Skeletal muscle satellite cell (primary cell): ENCODE measurements around the gene MAGI1.
A peak's percentile ranks its signal among the peaks of the same experiment; 100 is the strongest.

Experiments
- H3K27me3 ChIP-seq: 2 replicates; pipeline ENCODE4 v1.7.0; 2013; ENCODE audit warnings: low read length; ENCODE audit not compliant: control insufficient read depth, insufficient read depth
- H3K36me3 ChIP-seq: 2 replicates; pipeline ENCODE4 v1.7.0; 2013; ENCODE audit warnings: mild to moderate bottlenecking, control low read depth, low read length; ENCODE audit not compliant: insufficient read depth
- H3K4me1 ChIP-seq: 2 replicates; pipeline ENCODE4 v1.7.0; 2013; ENCODE audit warnings: low read length; ENCODE audit not compliant: control insufficient read depth, insufficient read depth
- H3K4me2 ChIP-seq: 2 replicates; pipeline ENCODE4 v1.7.0; 2013; ENCODE audit warnings: mild to moderate bottlenecking, low read length
- H3K4me3 ChIP-seq: 2 replicates; pipeline ENCODE4 v1.7.0; 2013; ENCODE audit warnings: low read length
- H3K9ac ChIP-seq: 2 replicates; pipeline ENCODE4 v1.7.0; 2013; ENCODE audit warnings: mild to moderate bottlenecking, low read depth, low read length, moderate library complexity
- H3K9me3 ChIP-seq: replicated peaks from 2 replicates; pipeline ENCODE4 v1.7.0; 2013; ENCODE audit warnings: mild to moderate bottlenecking, control low read depth, low read length

The MAGI1 gene

GRCh38 chr3:65878831-65879230 is 159.9 kb downstream of the MAGI1 start:
- H3K9ac ChIP-seq = no peak overlapping the region
- peaks cover 10% of the 10 kb centered on the region for H3K4me1 ChIP-seq
- no peaks in the 10 kb centered on the region for H3K36me3 ChIP-seq
- H3K27me3 ChIP-seq = no peaks in the 10 kb centered on the region
- no peak overlapping the region for H3K4me3 ChIP-seq
- H3K4me2 ChIP-seq = no peak overlapping the region
- H3K9me3 ChIP-seq = no peaks in the 10 kb centered on the region

- Histone ChIP-seq H3K27me3 (no peaks in the 10 kb centered on the region), H3K9me3 (no peaks in the 10 kb centered on the region), H3K4me1 (no peaks in the 10 kb centered on the region), H3K4me2 (no peak overlapping the region), H3K9ac (no peak overlapping the region), H3K36me3 (no peaks in the 10 kb centered on the region), H3K4me3 (no peak overlapping the region)
Measured at GRCh38 chr3:65877160-65877559, 161.6 kb downstream of the MAGI1 start.

- no peak overlapping the region for H3K4me2 ChIP-seq
- no peaks in the 10 kb centered on the region for H3K36me3 ChIP-seq
- H3K9me3 ChIP-seq = no peaks in the 10 kb centered on the region
Measured at GRCh38 chr3:65876028-65876420, 162.7 kb downstream of the MAGI1 start.

GRCh38 chr3:65875393-65876027 is 163.2 kb downstream of the MAGI1 start:
- Histone ChIP-seq H3K9ac (no peak overlapping the region), H3K4me3 (no peak overlapping the region), H3K9me3 (no peaks in the 10 kb centered on the region), H3K36me3 (no peaks in the 10 kb centered on the region), H3K4me1 (peaks cover 5% of the 10 kb centered on the region), H3K27me3 (no peaks in the 10 kb centered on the region), H3K4me2 (no peak overlapping the region)

More at GRCh38 chr3:65876028-65876420, 162.7 kb downstream of the MAGI1 start:
- H3K27me3 ChIP-seq = no peaks in the 10 kb centered on the region
- H3K4me3 ChIP-seq = no peak overlapping the region
- no peak overlapping the region for H3K9ac ChIP-seq
- H3K4me1 ChIP-seq = peaks cover 5% of the 10 kb centered on the region

GRCh38 chr3:65873869-65874268 is 164.8 kb downstream of the MAGI1 start:
- Histone ChIP-seq H3K4me2 (no peak overlapping the region), H3K4me3 (no peak overlapping the region), H3K36me3 (no peaks in the 10 kb centered on the region), H3K27me3 (no peaks in the 10 kb centered on the region), H3K4me1 (peaks cover 5% of the 10 kb centered on the region), H3K9ac (no peak overlapping the region), H3K9me3 (no peaks in the 10 kb centered on the region)

- H3K9ac ChIP-seq = no peak overlapping the region
- no peaks in the 10 kb centered on the region for H3K9me3 ChIP-seq
- H3K36me3 ChIP-seq = no peaks in the 10 kb centered on the region
- H3K4me2 ChIP-seq = no peak overlapping the region
- H3K4me3 ChIP-seq = no peak overlapping the region
- peaks cover 5% of the 10 kb centered on the region for H3K4me1 ChIP-seq
- H3K27me3 ChIP-seq = no peaks in the 10 kb centered on the region
Measured at GRCh38 chr3:65873028-65873427, 165.7 kb downstream of the MAGI1 start.

GRCh38 chr3:65871305-65872141 is 167.2 kb downstream of the MAGI1 start:
- peak overlapping the region; percentile 11 for H3K4me2 ChIP-seq
- no peaks in the 10 kb centered on the region for H3K9me3 ChIP-seq
- H3K9ac ChIP-seq = no peak overlapping the region
- no peak overlapping the region for H3K4me3 ChIP-seq
- no peaks in the 10 kb centered on the region for H3K27me3 ChIP-seq
- peaks cover 5% of the 10 kb centered on the region for H3K4me1 ChIP-seq
- H3K36me3 ChIP-seq = no peaks in the 10 kb centered on the region

- no peaks in the 10 kb centered on the region for H3K27me3 ChIP-seq
Measured at GRCh38 chr3:65869798-65870197, 168.9 kb downstream of the MAGI1 start.

GRCh38 chr3:65867463-65868210 is 171.1 kb downstream of the MAGI1 start:
- H3K9ac ChIP-seq = no peak overlapping the region
- H3K4me3 ChIP-seq = no peak overlapping the region
- no peaks in the 10 kb centered on the region for H3K36me3 ChIP-seq
- H3K4me2 ChIP-seq = no peak overlapping the region
- peaks cover 5% of the 10 kb centered on the region for H3K4me1 ChIP-seq
- no peaks in the 10 kb centered on the region for H3K27me3 ChIP-seq
- H3K9me3 ChIP-seq = no peaks in the 10 kb centered on the region

More at GRCh38 chr3:65869798-65870197, 168.9 kb downstream of the MAGI1 start:
- H3K4me1 ChIP-seq = peaks cover 5% of the 10 kb centered on the region
- no peaks in the 10 kb centered on the region for H3K36me3 ChIP-seq
- no peak overlapping the region for H3K4me3 ChIP-seq
- no peak overlapping the region for H3K4me2 ChIP-seq
- H3K9me3 ChIP-seq = no peaks in the 10 kb centered on the region
- H3K9ac ChIP-seq = no peak overlapping the region

GRCh38 chr3:65864357-65864904 is 174.3 kb downstream of the MAGI1 start:
- Histone ChIP-seq H3K9ac (no peak overlapping the region), H3K9me3 (no peaks in the 10 kb centered on the region), H3K4me3 (no peak overlapping the region), H3K27me3 (no peaks in the 10 kb centered on the region), H3K4me2 (no peak overlapping the region), H3K4me1 (no peaks in the 10 kb centered on the region), H3K36me3 (no peaks in the 10 kb centered on the region)

GRCh38 chr3:65861718-65862117 is 177.0 kb downstream of the MAGI1 start:
- Histone ChIP-seq H3K36me3 (no peaks in the 10 kb centered on the region), H3K4me2 (no peak overlapping the region), H3K9me3 (no peaks in the 10 kb centered on the region), H3K27me3 (no peaks in the 10 kb centered on the region), H3K4me3 (no peak overlapping the region), H3K4me1 (no peaks in the 10 kb centered on the region), H3K9ac (no peak overlapping the region)
